M059J (cell line): ENCODE results near the gene SDR9C7. TPM values are rescaled to one million over a fixed set of nuclear protein-coding genes. Genes with fewer than 3 reads are reported as not detected.
"Not testable (repeated sequence)": the region's sequence is repeated elsewhere in the genome, so short reads cannot be mapped to it uniquely, and the experiment has no call there.

Experiments used
- DNase-seq: peaks from one replicate; pipeline ENCODE4 v3.0.0-alpha.2; 2012; ENCODE audit warnings: low read depth
- total RNA-seq: library from RNA; depleted of rRNA; stranded (reverse); fragments of >200 nt; shearing (Covaris generic); gene quantifications from 2 replicates; pipeline ENCODE4 v1.2.3, GENCODE V29; 2014

Gene SDR9C7
- total RNA-seq, 1 experiment from 2014 or later = not detected

GRCh38 chr12:56916296-56916995 is 17.8 kb downstream of the SDR9C7 start:
- DNase-seq = no peak

- DNase-seq = no peak
These were observed 19.5 kb downstream of the SDR9C7 start for GRCh38 chr12:56914724-56915123.

GRCh38 chr12:56914256-56914655 is 20.0 kb downstream of the SDR9C7 start:
- DNase-seq = no peak

GRCh38 chr12:56909403-56909802 is 24.8 kb downstream of the SDR9C7 start:
- DNase-seq = not testable (repeated sequence)

DNA sequence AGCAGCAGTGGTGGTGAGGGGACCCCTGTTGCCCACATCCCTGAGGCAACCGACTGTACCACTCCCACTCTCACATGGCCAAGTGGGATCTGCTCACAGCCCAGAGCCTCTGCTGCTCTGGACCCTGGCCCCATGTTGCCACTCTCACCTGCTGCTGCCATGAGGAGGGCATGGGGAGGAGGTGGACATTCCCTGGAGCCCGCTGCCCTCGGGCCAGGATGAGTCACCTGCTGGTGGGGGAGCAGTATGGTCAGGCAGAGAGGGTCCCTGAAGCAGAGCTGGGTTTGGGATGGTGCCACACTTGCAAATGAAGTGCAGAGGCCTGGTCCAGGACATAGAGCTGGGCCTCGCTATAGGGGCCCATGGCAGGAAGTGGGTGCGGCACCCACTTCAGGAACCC is 26.1 kb downstream of the SDR9C7 start:
- peak; percentile 39 for DNase-seq

- DNase-seq = no peak
These were observed 28.4 kb downstream of the SDR9C7 start for GRCh38 chr12:56905852-56906251.

DNA sequence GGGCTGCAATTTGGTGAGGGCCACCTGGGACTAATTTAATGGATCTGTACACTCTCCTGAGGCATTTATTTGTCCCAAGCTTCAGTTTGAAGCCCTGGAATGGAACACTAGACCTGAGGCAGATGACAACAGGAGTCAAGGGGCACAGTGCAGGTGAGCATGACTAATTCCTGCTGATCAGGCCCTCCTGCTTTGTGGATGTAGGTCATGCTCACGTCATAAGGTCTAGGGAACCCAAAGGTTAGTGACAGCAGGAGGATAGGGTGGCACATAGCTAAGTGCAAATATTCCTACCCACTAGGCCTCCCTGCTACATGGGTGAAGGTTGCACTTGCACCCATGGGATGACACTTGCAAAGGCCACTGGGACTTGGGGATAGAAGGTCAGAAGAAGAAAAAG is 30.8 kb downstream of the SDR9C7 start:
- no peak for DNase-seq

DNA sequence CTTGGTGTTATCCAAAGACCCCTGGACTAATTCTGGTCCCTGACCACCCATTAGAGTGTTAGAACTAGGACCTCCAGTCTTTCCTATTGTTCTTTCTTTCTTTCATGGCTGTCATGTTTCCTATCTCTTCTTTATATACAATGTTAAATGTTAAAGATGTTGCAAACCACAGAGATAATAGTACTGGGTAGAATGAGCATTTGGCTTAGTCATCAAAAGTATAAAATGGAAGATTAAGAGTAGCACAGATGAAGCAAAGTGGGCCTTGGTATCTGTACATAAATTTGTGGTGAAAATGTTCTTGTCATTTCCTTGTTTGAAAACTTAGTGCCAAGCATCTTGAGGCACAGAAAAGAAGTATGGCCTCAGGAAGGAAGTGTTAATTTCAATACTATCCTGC is 32.9 kb downstream of the SDR9C7 start:
- DNase-seq = not testable (repeated sequence)

DNA sequence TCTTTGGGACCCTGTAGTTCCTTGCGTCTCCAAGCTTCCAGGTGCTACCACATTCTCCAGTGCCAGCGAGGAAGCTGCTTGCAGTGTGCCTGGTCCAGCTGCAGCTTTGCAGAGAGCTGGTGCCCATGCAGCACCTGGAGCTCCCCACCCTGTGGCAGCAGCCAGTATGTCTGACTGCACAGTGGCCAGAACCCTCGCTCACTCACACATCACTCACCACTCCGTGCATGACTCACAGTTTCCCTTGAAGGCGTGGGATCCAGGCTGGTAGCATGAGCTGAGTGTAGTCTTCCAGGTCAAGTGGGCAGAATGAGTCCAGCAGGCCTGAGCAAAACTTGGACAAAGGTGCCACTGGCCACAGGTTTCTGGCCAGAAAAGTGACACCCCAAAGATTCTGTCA is 33.6 kb downstream of the SDR9C7 start:
- peak; percentile 95 for DNase-seq

GRCh38 chr12:56898938-56899337 is 35.3 kb downstream of the SDR9C7 start:
- no peak for DNase-seq

- DNase-seq = peak; percentile 49
These were observed 36.3 kb downstream of the SDR9C7 start for GRCh38 chr12:56897844-56898361.

DNA sequence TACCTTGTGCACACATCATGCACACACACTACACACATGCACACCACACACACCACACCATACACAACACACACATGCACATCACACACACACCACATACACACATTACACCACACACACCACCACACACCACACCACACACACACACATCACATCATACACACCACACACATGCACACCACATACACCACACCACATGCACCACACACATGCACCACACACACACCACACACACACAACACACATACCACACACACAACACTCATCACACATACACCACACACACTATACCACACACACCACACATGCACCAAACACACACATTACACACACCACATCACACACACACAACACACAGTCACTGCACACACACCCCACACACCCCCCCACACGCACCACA is 38.1 kb downstream of the SDR9C7 start:
- no peak for DNase-seq

GRCh38 chr12:56894698-56895368 is 39.4 kb downstream of the SDR9C7 start:
- DNase-seq = peak; percentile 2

DNA sequence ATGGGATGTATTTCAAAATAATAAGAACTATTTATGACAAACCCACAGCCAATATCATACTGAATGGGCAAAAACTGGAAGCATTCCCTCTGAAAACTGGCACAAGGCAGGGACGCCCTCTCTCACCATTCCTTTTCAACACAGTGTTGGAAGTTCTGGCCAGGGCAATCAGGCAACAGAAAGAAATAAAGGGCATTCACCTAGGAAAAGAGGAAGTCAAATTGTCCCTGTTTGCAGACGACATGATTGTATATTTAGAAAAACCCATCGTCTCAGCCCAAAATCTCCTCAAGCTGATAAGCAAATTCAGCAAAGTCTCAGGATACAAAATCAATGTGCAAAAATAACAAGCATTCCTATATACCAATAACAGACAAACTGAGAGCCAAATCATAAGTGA is 42.3 kb downstream of the SDR9C7 start:
- not testable (repeated sequence) for DNase-seq

DNA sequence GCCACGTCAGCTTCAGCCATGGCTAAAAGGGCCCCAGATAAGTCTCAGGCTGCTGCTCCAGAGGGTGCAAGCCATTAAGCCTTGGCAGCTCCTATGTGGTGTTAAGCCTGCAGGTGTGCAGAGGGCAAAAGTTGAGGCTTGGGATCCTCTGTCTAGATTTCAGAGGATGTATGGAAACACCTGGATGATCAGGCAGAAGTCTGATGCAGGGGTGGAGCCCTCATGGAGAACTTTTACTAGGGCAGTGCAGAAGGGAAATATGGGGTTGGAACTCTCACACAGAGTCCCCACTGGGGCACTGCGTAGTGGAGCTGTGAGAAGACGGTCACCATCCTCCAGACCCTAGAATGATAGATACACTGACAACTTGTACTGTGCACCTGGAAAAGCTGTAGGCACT is 47.9 kb downstream of the SDR9C7 start:
- DNase-seq = no peak

- DNase-seq = no peak
These were observed 48.9 kb downstream of the SDR9C7 start for GRCh38 chr12:56885316-56885715.

GRCh38 chr12:56884421-56884820 is 49.8 kb downstream of the SDR9C7 start:
- peak; percentile 14 for DNase-seq

GRCh38 chr12:56882407-56882806 is 51.8 kb downstream of the SDR9C7 start:
- DNase-seq = not testable (repeated sequence)

DNA sequence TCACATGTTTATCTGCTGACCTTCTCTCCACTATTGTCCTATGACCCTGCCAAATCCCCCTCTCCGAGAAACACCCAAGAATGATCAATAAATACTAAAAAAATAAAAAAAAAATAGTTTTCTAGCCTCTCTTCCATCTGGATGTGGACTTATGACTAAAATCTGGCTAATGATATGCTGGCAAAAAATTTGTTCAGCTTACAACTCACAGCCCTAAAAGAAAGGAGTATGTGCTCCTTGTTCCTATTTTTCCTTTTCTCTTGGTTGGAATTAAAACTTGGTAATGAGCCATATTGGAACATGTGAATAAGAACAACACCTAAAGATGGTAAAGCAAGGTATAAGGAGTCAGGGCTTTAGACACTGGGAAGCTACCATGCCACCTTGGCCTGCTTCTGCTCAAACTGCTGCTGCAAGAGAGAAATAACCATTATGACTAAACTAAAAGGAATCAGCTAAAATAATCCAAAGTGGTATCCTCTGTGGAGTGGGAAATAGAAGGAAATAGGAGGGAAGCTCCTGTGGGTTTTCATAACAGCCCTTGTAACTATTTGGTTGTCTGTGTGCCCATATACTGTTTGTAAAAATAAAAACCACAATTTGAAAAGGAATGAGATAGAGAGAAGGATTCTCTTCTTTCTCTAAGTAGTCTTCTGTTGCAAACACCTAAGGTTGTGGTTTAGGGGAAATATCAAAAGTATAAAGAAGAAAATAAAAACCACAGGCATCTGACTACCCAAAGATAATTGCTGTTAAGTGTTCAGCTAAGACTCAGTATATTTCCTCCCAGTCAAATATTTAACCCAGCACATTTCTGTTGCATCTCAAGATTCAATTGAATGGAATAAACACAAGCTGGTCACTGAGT is 53.8 kb downstream of the SDR9C7 start:
- peak; percentile 74 for DNase-seq

- DNase-seq = not testable (repeated sequence)
These were observed 54.7 kb downstream of the SDR9C7 start for GRCh38 chr12:56879240-56880124.

DNA sequence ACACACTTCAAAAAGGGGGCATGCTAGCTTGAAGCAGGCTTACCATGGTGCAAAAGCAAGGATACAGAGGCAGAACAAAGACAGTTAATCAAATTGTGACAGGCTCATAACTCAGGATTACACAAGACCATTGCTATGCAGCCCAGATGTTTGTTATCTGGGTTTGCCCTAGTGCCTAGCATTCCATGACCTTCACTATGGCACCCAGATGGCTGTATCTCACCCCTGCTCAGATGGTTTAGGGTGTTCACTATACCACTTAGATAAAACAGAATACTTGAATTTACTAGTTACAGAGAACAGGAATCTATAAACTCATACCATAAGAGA is 56.2 kb downstream of the SDR9C7 start:
- DNase-seq = no peak
